ENCODE results near the gene TRDN. TPM values are rescaled to one million over a fixed set of nuclear protein-coding genes. Genes with fewer than 3 reads are reported as not detected.

Gene TRDN
- total RNA-seq, 1 donor from 2014 or later: 0.06 TPM

DNA sequence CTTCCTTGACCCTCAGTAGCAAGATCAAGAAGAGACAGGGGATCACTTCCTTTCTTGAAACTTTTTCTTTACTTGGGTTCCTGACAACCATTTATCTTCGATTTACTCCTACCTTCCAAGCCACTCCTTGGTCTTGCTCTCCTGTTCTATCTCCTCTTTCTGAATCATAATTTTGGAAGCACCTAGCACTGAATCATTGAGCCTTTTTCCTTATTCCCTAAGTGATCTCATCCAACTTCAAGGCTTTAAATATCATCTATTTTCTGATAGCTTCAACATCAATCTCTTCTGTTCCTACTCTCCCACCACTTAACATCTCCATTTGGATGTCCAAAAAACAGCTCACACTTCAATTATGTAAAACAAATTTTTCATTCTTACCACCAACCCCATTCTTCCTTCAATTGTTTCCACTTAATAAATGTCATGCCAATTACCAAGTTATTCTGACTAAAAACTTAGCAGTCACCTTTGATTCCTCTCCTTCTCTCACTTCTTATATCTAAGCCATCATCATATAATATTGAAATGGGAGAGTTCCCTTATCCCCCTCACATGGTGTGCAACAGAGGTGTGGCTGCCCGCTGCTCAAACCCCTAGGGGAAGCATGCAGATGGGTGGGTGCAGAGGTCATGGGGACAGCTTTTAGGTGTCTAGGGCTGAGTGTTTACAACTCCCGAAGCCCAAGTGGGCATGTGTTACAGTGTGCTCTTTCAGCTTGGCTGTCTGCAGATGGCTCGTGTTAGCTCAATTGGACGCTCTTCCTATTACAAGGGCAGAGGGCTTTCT lies 23.4 kb upstream of the TRDN start:
- TF ChIP-seq EZH2phosphoT487 (IDR thresholded peaks at IDR 0.05) (no peak), CTCF (IDR thresholded peaks at IDR 0.05) (no peak), EZH2 (IDR thresholded peaks at IDR 0.05) (no peak)
- no peak overlapping the region for H3K4me2 ChIP-seq
- Mint-ChIP-seq H3K36me3 (no peaks in the 10 kb centered on the region), H3K9me3 (no peaks in the 10 kb centered on the region), H3K27me3 (ENCODE audit: insufficient read depth, low read depth) (no peaks in the 10 kb centered on the region), H3K27ac (no peak overlapping the region), H3K4me3 (no peak overlapping the region), H3K4me1 (no peaks in the 10 kb centered on the region)
- DNase-seq (ENCODE audit: low spot score): no peak
- H3K79me2 ChIP-seq (ENCODE audit: low read depth): no peaks in the 10 kb centered on the region
- H3K27me3 ChIP-seq: no peaks in the 10 kb centered on the region
- no peak overlapping the region for H3K4me3 ChIP-seq
- H4K20me1 ChIP-seq (ENCODE audit: low read depth): no peaks in the 10 kb centered on the region
- no peak overlapping the region for H2AFZ ChIP-seq (replicated peaks)
- H3K9me3 ChIP-seq (ENCODE audit: low read depth): no peaks in the 10 kb centered on the region
- no peak overlapping the region for H3K27ac ChIP-seq
- H3K4me1 ChIP-seq: no peaks in the 10 kb centered on the region
- H3F3A ChIP-seq (ENCODE audit: low read depth): no peaks in the 10 kb centered on the region
- H3K36me3 ChIP-seq: no peaks in the 10 kb centered on the region
- no peak overlapping the region for H3K9ac ChIP-seq

DNA sequence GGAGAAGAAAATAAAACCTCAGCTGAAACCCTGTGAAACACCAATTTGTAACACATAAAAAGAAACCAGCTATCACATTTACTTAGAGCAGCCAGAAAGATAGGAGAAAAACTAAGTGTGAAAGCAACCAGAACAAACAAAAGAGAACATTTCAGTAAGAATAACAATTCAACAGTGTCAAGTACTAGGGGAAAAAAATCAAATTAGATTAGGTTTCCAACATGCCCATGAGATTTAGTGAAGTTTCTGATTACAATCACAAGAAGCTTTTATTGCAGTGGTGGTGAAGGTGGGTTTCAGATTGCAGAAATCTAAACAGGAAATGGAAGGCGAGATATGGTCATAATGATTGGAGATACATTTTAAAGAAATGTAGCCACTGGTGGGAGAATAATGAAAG lies 22.1 kb upstream of the TRDN start:
- no peaks in the 10 kb centered on the region for H3K9me3 ChIP-seq (ENCODE audit: low read depth)
- TF ChIP-seq EZH2phosphoT487 (IDR thresholded peaks at IDR 0.05): no peak
- no peak for TF ChIP-seq CTCF (IDR thresholded peaks at IDR 0.05)
- H3K27me3 Mint-ChIP-seq (ENCODE audit: insufficient read depth, low read depth): no peaks in the 10 kb centered on the region

GRCh38 chr6:123655521-123656306 lies 19.0 kb upstream of the TRDN start:
- Histone ChIP-seq H4K20me1 (ENCODE audit: low read depth) (no peaks in the 10 kb centered on the region), H3K4me2 (no peak overlapping the region), H3F3A (ENCODE audit: low read depth) (no peaks in the 10 kb centered on the region), H3K27ac (no peak overlapping the region), H3K4me1 (no peaks in the 10 kb centered on the region), H3K4me3 (no peak overlapping the region), H3K79me2 (ENCODE audit: low read depth) (no peaks in the 10 kb centered on the region), H3K36me3 (no peaks in the 10 kb centered on the region), H3K9me3 (ENCODE audit: low read depth) (no peaks in the 10 kb centered on the region), H3K27me3 (no peaks in the 10 kb centered on the region), H3K9ac (no peak overlapping the region), H2AFZ (replicated peaks) (no peak overlapping the region)
- H3K27me3 Mint-ChIP-seq (ENCODE audit: insufficient read depth, low read depth): no peaks in the 10 kb centered on the region
- no peak overlapping the region for H3K4me3 Mint-ChIP-seq
- H3K9me3 Mint-ChIP-seq: no peaks in the 10 kb centered on the region
- no peaks in the 10 kb centered on the region for H3K4me1 Mint-ChIP-seq
- TF ChIP-seq CTCF (IDR thresholded peaks at IDR 0.05) (no peak), EZH2phosphoT487 (IDR thresholded peaks at IDR 0.05) (no peak), EZH2 (IDR thresholded peaks at IDR 0.05) (no peak)
- H3K36me3 Mint-ChIP-seq: no peaks in the 10 kb centered on the region
- DNase-seq (ENCODE audit: low spot score): no peak
- H3K27ac Mint-ChIP-seq: no peak overlapping the region

More for the DNA sequence above, 22.1 kb upstream of the TRDN start:
- H3K4me3 Mint-ChIP-seq: no peak overlapping the region
- no peaks in the 10 kb centered on the region for H3K36me3 ChIP-seq
- no peaks in the 10 kb centered on the region for H4K20me1 ChIP-seq (ENCODE audit: low read depth)
- no peak for DNase-seq (ENCODE audit: low spot score)
- no peaks in the 10 kb centered on the region for H3K27me3 ChIP-seq
- no peaks in the 10 kb centered on the region for H3K79me2 ChIP-seq (ENCODE audit: low read depth)
- no peak overlapping the region for H3K27ac ChIP-seq
- H3K4me1 ChIP-seq: no peaks in the 10 kb centered on the region
- no peak overlapping the region for H3K9ac ChIP-seq
- H3K9me3 Mint-ChIP-seq: no peaks in the 10 kb centered on the region
- H3K4me3 ChIP-seq: no peak overlapping the region
- H3K36me3 Mint-ChIP-seq: no peaks in the 10 kb centered on the region
- no peak overlapping the region for H2AFZ ChIP-seq (replicated peaks)
- no peak overlapping the region for H3K4me2 ChIP-seq
- H3K4me1 Mint-ChIP-seq: no peaks in the 10 kb centered on the region
- H3K27ac Mint-ChIP-seq: no peak overlapping the region
- H3F3A ChIP-seq (ENCODE audit: low read depth): no peaks in the 10 kb centered on the region
